C1 segment of cervical spinal cord (tissue), 14 donors: ENCODE data around the gene PLXNA4.

Source experiments
- DNase-seq, 14 donors: peaks; one replicate each; lab custom pipeline; 2025; lab: John Stamatoyannopoulos, UW

The PLXNA4 gene

GRCh38 chr7:132416395-132416794 is 159.9 kb downstream of the PLXNA4 start:
- DNase-seq: no peak

- DNase-seq: no peak
Measured at GRCh38 chr7:132415259-132415658, 161.0 kb downstream of the PLXNA4 start.

GRCh38 chr7:132414857-132415256 is 161.4 kb downstream of the PLXNA4 start:
- no peak for DNase-seq

- DNase-seq: no peak
Measured at GRCh38 chr7:132412435-132412834, 163.8 kb downstream of the PLXNA4 start.

GRCh38 chr7:132410861-132411541 is 165.3 kb downstream of the PLXNA4 start:
- DNase-seq: no peak

- DNase-seq: no peak
Measured at GRCh38 chr7:132410385-132410784, 165.9 kb downstream of the PLXNA4 start.

GRCh38 chr7:132407764-132408163 is 168.5 kb downstream of the PLXNA4 start:
- DNase-seq: no peak

GRCh38 chr7:132406039-132406438 is 170.2 kb downstream of the PLXNA4 start:
- DNase-seq: no peak

- DNase-seq: no peak
Measured at GRCh38 chr7:132404261-132404660, 172.0 kb downstream of the PLXNA4 start.

- no peak for DNase-seq
Measured at GRCh38 chr7:132403465-132404110, 172.7 kb downstream of the PLXNA4 start.

- DNase-seq: peak in 7 of 14 donors; percentile 7 to 69 (median 40)
Measured at GRCh38 chr7:132402751-132403245, 173.5 kb downstream of the PLXNA4 start.

GRCh38 chr7:132402096-132402495 is 174.2 kb downstream of the PLXNA4 start:
- DNase-seq: no peak

GRCh38 chr7:132400561-132401142 is 175.6 kb downstream of the PLXNA4 start:
- DNase-seq: no peak

- DNase-seq: no peak
Measured at GRCh38 chr7:132399367-132399766, 176.9 kb downstream of the PLXNA4 start.

- no peak for DNase-seq
Measured at GRCh38 chr7:132398253-132398925, 177.9 kb downstream of the PLXNA4 start.

GRCh38 chr7:132397070-132397469 is 179.2 kb downstream of the PLXNA4 start:
- no peak for DNase-seq

- no peak for DNase-seq
Measured at GRCh38 chr7:132395361-132395760, 180.9 kb downstream of the PLXNA4 start.

- DNase-seq: no peak
Measured at GRCh38 chr7:132394283-132395198, 181.7 kb downstream of the PLXNA4 start.

- DNase-seq: peak in 7 of 14 donors; percentile 16 to 47 (median 31)
Measured at GRCh38 chr7:132393789-132394261, 182.4 kb downstream of the PLXNA4 start.

GRCh38 chr7:132392713-132393112 is 183.6 kb downstream of the PLXNA4 start:
- no peak for DNase-seq

GRCh38 chr7:132390705-132391104 is 185.6 kb downstream of the PLXNA4 start:
- DNase-seq: no peak
